Endothelial cell of umbilical vein (primary cell): ENCODE data around the gene NPB.

ENCODE experiments used
- CTCF ChIP-seq, 2 donors: IDR thresholded peaks; 1 replicate in 1 of 2; 2 replicates in 1 of 2; pipeline ENCODE4 v1.5.1; 2011; ENCODE audit warnings: low read length in 2 of 2, mild to moderate bottlenecking in 2 of 2, moderate library complexity in 2 of 2, control low read depth in 1 of 2, inconsistent platforms in 1 of 2, low read depth in 1 of 2; ENCODE audit not compliant: insufficient read depth in 1 of 2; ENCODE audit errors: extremely low read depth in 1 of 2
- EZH2 ChIP-seq: IDR thresholded peaks from 2 replicates; pipeline ENCODE4 v1.6.1; 2012; ENCODE audit warnings: borderline replicate concordance, low read depth, mild to moderate bottlenecking, moderate library complexity, low read length, inconsistent platforms; ENCODE audit not compliant: severe bottlenecking
- JUN ChIP-seq: IDR thresholded peaks from 2 replicates; pipeline ENCODE4 v1.6.1; 2011; ENCODE audit warnings: borderline replicate concordance, low read depth; ENCODE audit not compliant: insufficient read length, insufficient read depth
- POLR2A ChIP-seq: IDR thresholded peaks from 2 replicates; pipeline ENCODE4 v1.6.1; 2012; ENCODE audit warnings: low read depth, mild to moderate bottlenecking, control low read depth, low read length
- POLR2AphosphoS5 ChIP-seq: IDR thresholded peaks from 2 replicates; pipeline ENCODE4 v1.6.1; 2012; ENCODE audit warnings: low read depth, mild to moderate bottlenecking, control low read depth, low read length, moderate library complexity; ENCODE audit not compliant: insufficient read depth

GRCh38 chr17:81868674-81869220 is 33.3 kb upstream of the NPB start:
- no peak for TF ChIP-seq EZH2
- TF ChIP-seq POLR2A = peak; percentile 17
- no peak for TF ChIP-seq CTCF (IDR thresholded peaks at IDR 0.05; ENCODE audit: extremely low read depth in 1 of 2, insufficient read depth in 1 of 2, low read depth in 1 of 2, low read length in 2 of 2)
- no peak for TF ChIP-seq POLR2AphosphoS5
- TF ChIP-seq JUN = no peak
